PC-9 (cell line): ENCODE measurements around the gene SPG21.

Experiments used
- CTCF ChIP-seq: fragments of 200-600 bp; sonication (generic); conservative IDR thresholded peaks from 2 replicates; pipeline ENCODE4 v1.6.1; 2017; ENCODE audit warnings: mixed run types, antibody characterized with exemption, mild to moderate bottlenecking, moderate library complexity
- EZH2 ChIP-seq: fragments of 200-600 bp; sonication (generic); IDR thresholded peaks from 2 replicates; pipeline ENCODE4 v1.8.0; 2017; ENCODE audit warnings: antibody characterized with exemption, low read depth

GRCh38 chr15:64981812-64982431, 7.8 kb downstream of the SPG21 start:
- no peak for TF ChIP-seq CTCF
- TF ChIP-seq EZH2, result no peak
